Measurements from ENCODE around the gene APBA1. TPM values are rescaled to one million over a fixed set of nuclear protein-coding genes. Genes with fewer than 3 reads are reported as not detected.

Gene APBA1
- total and polyA plus RNA-seq, 2 of the 4 experiments (the other 2 are of a cell fraction): 3.8 to 5.1 TPM

DNA sequence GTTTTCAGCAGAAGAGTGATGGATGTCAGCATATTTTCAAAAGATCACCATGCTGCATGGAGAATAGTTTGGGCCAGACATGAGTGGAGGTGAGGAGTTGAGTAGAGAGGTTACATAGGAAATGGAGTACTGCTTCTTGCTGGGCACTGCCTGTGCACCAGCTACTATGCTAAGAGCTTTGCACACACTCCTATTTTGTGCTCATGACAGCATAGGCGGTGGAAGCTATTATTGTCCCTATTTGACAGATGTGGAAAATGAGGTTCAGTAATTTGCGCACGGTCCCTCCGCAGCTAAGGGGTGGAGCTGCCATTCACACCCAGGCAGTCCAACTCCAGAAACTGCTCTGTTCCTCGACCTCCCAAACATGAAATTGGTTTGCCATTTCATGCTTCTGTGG, 279.3 kb downstream of the APBA1 start:
- H3K9me1 ChIP-seq (ENCODE audit: insufficient read depth, low read length): no peaks in the 10 kb centered on the region
- no peak overlapping the region for H2AK5ac ChIP-seq (ENCODE audit: low read depth, low read length)
- no peak overlapping the region for H3K4me3 ChIP-seq (ENCODE audit: insufficient read depth, low read depth, low read length)
- ATAC-seq (ENCODE audit: low read depth) (no peak), DNase-seq (no peak)
- no peak overlapping the region for H3K56ac ChIP-seq (ENCODE audit: extremely low read depth, insufficient read depth, low read length)
- no peak overlapping the region for H4K91ac ChIP-seq (ENCODE audit: insufficient read depth, low read depth, low read length)
- no peak overlapping the region for H3K23ac ChIP-seq (ENCODE audit: low read depth, low read length)
- ChIA-PET POLR2A (ENCODE audit: unreplicated experiment) (no interaction called here), CTCF (no interaction called here)
- WGBS, 2 experiments (ENCODE audit: extremely low coverage in 2 of 2, insufficient read length in 1 of 2): no CpG with 5 or more reads among the region's 5 CpGs
- H3K9ac ChIP-seq (ENCODE audit: low read depth, low read length): no peak overlapping the region
- in situ Hi-C loops (cut with MboI; ENCODE audit: low sequenced_read_pairs): no loop called here
- no peaks in the 10 kb centered on the region for H3K79me1 ChIP-seq (ENCODE audit: low read depth in 1 of 2, low read length in 2 of 2)
- no peaks in the 10 kb centered on the region for H4K20me1 ChIP-seq (ENCODE audit: insufficient read depth, low read length)
- no TSS peak for BruUV-seq (replicated peaks)
- H2BK20ac ChIP-seq (ENCODE audit: low read depth, low read length): no peak overlapping the region
- H4K5ac ChIP-seq (ENCODE audit: low read depth, low read length): no peak overlapping the region
- H3K9me3 ChIP-seq (ENCODE audit: control insufficient read depth, insufficient read depth, low read length): no peaks in the 10 kb centered on the region
- H2BK15ac ChIP-seq (ENCODE audit: low read depth, low read length): no peak overlapping the region
- dilution Hi-C loops (cut with HindIII; ENCODE audit: low sequenced_read_pairs, unreplicated experiment): no loop called here
- no peak overlapping the region for H2AK9ac ChIP-seq (replicated peaks; ENCODE audit: low read depth, low read length, poor library complexity)
- peaks cover 11% of the 10 kb centered on the region for H3K27me3 ChIP-seq (ENCODE audit: control insufficient read depth, insufficient read depth, low read length)
- no peak overlapping the region for H3K4ac ChIP-seq (ENCODE audit: low read depth, low read length)
- TF ChIP-seq RFX5 (IDR thresholded peaks at IDR 0.05; ENCODE audit: low read depth, low read length): no peak
- no peak for TF ChIP-seq NFE2L2 (IDR thresholded peaks at IDR 0.05; ENCODE audit: low read depth, low read length)
- no peak for TF ChIP-seq CHD1 (IDR thresholded peaks at IDR 0.05; ENCODE audit: low read depth, low read length)
- no peak for TF ChIP-seq CEBPB (IDR thresholded peaks at IDR 0.05; ENCODE audit: low read depth, low read length)
- TF ChIP-seq RAD21 (IDR thresholded peaks at IDR 0.05; ENCODE audit: low read length): no peak
- TF ChIP-seq MXI1 (IDR thresholded peaks at IDR 0.05; ENCODE audit: borderline replicate concordance, low read depth, low read length): no peak
- TF ChIP-seq POLR2A (IDR thresholded peaks at IDR 0.05; ENCODE audit: low read depth, low read length): no peak
- TF ChIP-seq ELK1 (IDR thresholded peaks at IDR 0.05; ENCODE audit: borderline replicate concordance, low read depth, low read length): no peak
- TF ChIP-seq RCOR1 (IDR thresholded peaks at IDR 0.05; ENCODE audit: insufficient replicate concordance, low read length): no peak
- TF ChIP-seq CTCF (conservative IDR thresholded peaks at IDR 0.05; ENCODE audit: low read depth, low read length): no peak
- TF ChIP-seq MAZ (IDR thresholded peaks at IDR 0.05; ENCODE audit: borderline replicate concordance, low read depth, low read length): no peak
- no peak for TF ChIP-seq MAFK (IDR thresholded peaks at IDR 0.05; ENCODE audit: low read depth, low read length)
- no peak overlapping the region for H2BK120ac ChIP-seq (ENCODE audit: low read depth, low read length)
- intact Hi-C loops (cut with micrococcal nuclease): no loop called here
- H2AFZ ChIP-seq (replicated peaks; ENCODE audit: low read length, poor library complexity): no peak overlapping the region
- no peak overlapping the region for H3K18ac ChIP-seq (ENCODE audit: low read depth, low read length)
- no peaks in the 10 kb centered on the region for H3K4me1 ChIP-seq (ENCODE audit: control insufficient read depth, insufficient read depth, low read length)
- no peak overlapping the region for H3K4me2 ChIP-seq (ENCODE audit: low read depth, low read length)
- no peak overlapping the region for H3K14ac ChIP-seq (replicated peaks; ENCODE audit: low read depth, low read length)
- no peaks in the 10 kb centered on the region for H3K36me3 ChIP-seq (ENCODE audit: control insufficient read depth, insufficient read depth, low read length)
- no peak overlapping the region for H2BK5ac ChIP-seq (ENCODE audit: low read depth, low read length, poor library complexity, severe bottlenecking)
- no peak overlapping the region for H4K8ac ChIP-seq (ENCODE audit: low read depth in 2 of 2, low read length in 2 of 2)
- H3K27ac ChIP-seq (ENCODE audit: insufficient read depth, low read length): no peak overlapping the region

All from IMR-90 (cell line).